HEK293 (cell line): ENCODE data around the gene AP3S2.
A peak's percentile ranks its signal among the peaks of the same experiment; 100 is the strongest.

Source experiments
- CTCF ChIA-PET: fragments of 350-600 bp; formaldehyde crosslinking; extraction: SDS; loops from one replicate; lab custom pipeline; 2021; ENCODE audit warnings: antibody characterized with exemption; lab: Yijun Ruan, JAX
- POLR2A ChIA-PET: fragments of 300-600 bp; formaldehyde crosslinking; extraction: SDS; loops from one replicate; lab custom pipeline; 2020; ENCODE audit warnings: antibody characterized with exemption, inconsistent platforms; lab: Yijun Ruan, JAX
- H3K27ac ChIP-seq: fragments of 200-500 bp; sonication (Bioruptor generic); 2 replicates; pipeline ENCODE4 v1.5.1; 2014; ENCODE audit warnings: low read depth, low read length, control low read depth, inconsistent platforms; ENCODE audit errors: extremely low read depth
- H3K36me3 ChIP-seq, 2 experiments: fragments of 200-500 bp in 1 of 2; sonication (Bioruptor generic) in 1 of 2; 1 replicate in 1 of 2; 2 replicates in 1 of 2; pipeline ENCODE4 v1.5.1; 2014 to 2017; ENCODE audit warnings: inconsistent platforms in 2 of 2, low read length in 2 of 2; ENCODE audit not compliant: control insufficient read depth in 2 of 2, insufficient read depth in 1 of 2
- H3K4me1 ChIP-seq: fragments of 200-500 bp; sonication (Bioruptor generic); 2 replicates; pipeline ENCODE4 v1.5.1; 2014; ENCODE audit warnings: mild to moderate bottlenecking, low read length, inconsistent platforms; ENCODE audit not compliant: control insufficient read depth, insufficient read depth
- H3K4me3 ChIP-seq: 2 replicates; pipeline ENCODE4 v1.5.1; 2011; ENCODE audit warnings: low read depth, mild to moderate bottlenecking, control low read depth, low read length, moderate library complexity
- H3K9me3 ChIP-seq: fragments of 200-500 bp; sonication (Bioruptor generic); 2 replicates; pipeline ENCODE4 v1.5.1; 2014; ENCODE audit warnings: low read depth, low read length, inconsistent platforms; ENCODE audit not compliant: control insufficient read depth, insufficient read depth
- BCL11A ChIP-seq: fragments of 450-650 bp; formaldehyde crosslinking; IDR thresholded peaks from 2 replicates; pipeline ENCODE4 v1.5.1; 2016; ENCODE audit warnings: low read depth, missing biosample characterization, missing genetic modification characterization
- GLI4 ChIP-seq: fragments of 450-650 bp; formaldehyde crosslinking; IDR thresholded peaks from 2 replicates; pipeline ENCODE4 v1.5.1; 2016; ENCODE audit warnings: missing biosample characterization, missing genetic modification characterization
- HOXA7 ChIP-seq: sonication (generic); formaldehyde crosslinking; IDR thresholded peaks from 2 replicates; pipeline ENCODE4 v1.8.1; 2022; ENCODE audit warnings: missing genetic modification reagents, borderline replicate concordance
- KLF1 ChIP-seq: fragments of 450-650 bp; formaldehyde crosslinking; IDR thresholded peaks from 2 replicates; pipeline ENCODE4 v1.5.1; 2016; ENCODE audit warnings: missing biosample characterization, missing genetic modification characterization
- KLF9 ChIP-seq: fragments of 450-650 bp; formaldehyde crosslinking; IDR thresholded peaks from 2 replicates; pipeline ENCODE4 v1.5.1; 2016; ENCODE audit warnings: missing biosample characterization, missing genetic modification characterization, low read depth
- SCRT1 ChIP-seq: fragments of 450-650 bp; formaldehyde crosslinking; IDR thresholded peaks from 2 replicates; pipeline ENCODE4 v1.5.1; 2016; ENCODE audit warnings: missing biosample characterization, missing genetic modification characterization, borderline replicate concordance
- SCRT2 ChIP-seq: fragments of 450-650 bp; formaldehyde crosslinking; IDR thresholded peaks from 2 replicates; pipeline ENCODE4 v1.5.1; 2016; ENCODE audit warnings: missing biosample characterization, missing genetic modification characterization
- TRIM28 ChIP-seq: IDR thresholded peaks from 2 replicates; pipeline ENCODE4 v1.6.1; 2011; ENCODE audit warnings: low read length, control low read depth, borderline replicate concordance
- YY1 ChIP-seq: fragments of 450-650 bp; formaldehyde crosslinking; IDR thresholded peaks from 2 replicates; pipeline ENCODE4 v1.5.1; 2018; ENCODE audit warnings: missing biosample characterization, missing genetic modification characterization
- ZBTB20 ChIP-seq: fragments of 450-650 bp; formaldehyde crosslinking; IDR thresholded peaks from 2 replicates; pipeline ENCODE4 v1.5.1; 2016; ENCODE audit warnings: missing biosample characterization, missing genetic modification characterization
- ZFP69B ChIP-seq: fragments of 450-650 bp; formaldehyde crosslinking; IDR thresholded peaks from 2 replicates; pipeline ENCODE4 v1.5.1; 2016; ENCODE audit warnings: missing biosample characterization, missing genetic modification characterization
- ZIC2 ChIP-seq: fragments of 450-650 bp; formaldehyde crosslinking; IDR thresholded peaks from 2 replicates; pipeline ENCODE4 v1.5.1; 2016; ENCODE audit warnings: missing biosample characterization, missing genetic modification characterization
- ZNF292 ChIP-seq: fragments of 450-650 bp; formaldehyde crosslinking; IDR thresholded peaks from 2 replicates; pipeline ENCODE4 v1.5.1; 2016; ENCODE audit warnings: low read depth, missing biosample characterization, missing genetic modification characterization, borderline replicate concordance
- ZNF510 ChIP-seq: fragments of 450-650 bp; formaldehyde crosslinking; IDR thresholded peaks from 2 replicates; pipeline ENCODE4 v1.5.1; 2018; ENCODE audit warnings: mild to moderate bottlenecking, missing genetic modification characterization, missing biosample characterization; ENCODE audit not compliant: insufficient replicate concordance
- ZNF514 ChIP-seq: fragments of 450-650 bp; formaldehyde crosslinking; IDR thresholded peaks from 2 replicates; pipeline ENCODE4 v1.5.1; 2016; ENCODE audit warnings: missing biosample characterization, missing genetic modification characterization
- ZNF560 ChIP-seq: fragments of 450-650 bp; formaldehyde crosslinking; IDR thresholded peaks from 2 replicates; pipeline ENCODE4 v1.5.1; 2017; ENCODE audit warnings: missing biosample characterization, missing genetic modification characterization, borderline replicate concordance
- ZNF596 ChIP-seq: fragments of 450-650 bp; IDR thresholded peaks from 2 replicates; pipeline ENCODE4 v1.5.0; 2018; ENCODE audit warnings: missing biosample characterization, mild to moderate bottlenecking, missing genetic modification characterization, moderate library complexity
- ZNF626 ChIP-seq: fragments of 450-650 bp; sonication (Bioruptor Pico); formaldehyde crosslinking; IDR thresholded peaks from 2 replicates; pipeline ENCODE4 v1.5.1; 2018; ENCODE audit warnings: missing biosample characterization, missing genetic modification characterization, inconsistent platforms
- ZNF704 ChIP-seq: fragments of 450-650 bp; formaldehyde crosslinking; IDR thresholded peaks from 2 replicates; pipeline ENCODE4 v1.5.1; 2016; ENCODE audit warnings: missing biosample characterization, missing genetic modification characterization
- ZNF792 ChIP-seq: fragments of 450-650 bp; formaldehyde crosslinking; IDR thresholded peaks from 2 replicates; pipeline ENCODE4 v1.5.1; 2016; ENCODE audit warnings: missing biosample characterization, missing genetic modification characterization
- ZSCAN23 ChIP-seq: fragments of 450-650 bp; formaldehyde crosslinking; IDR thresholded peaks from 2 replicates; pipeline ENCODE4 v1.5.1; 2016; ENCODE audit warnings: missing biosample characterization, missing genetic modification characterization
- ZXDB ChIP-seq: fragments of 450-650 bp; formaldehyde crosslinking; IDR thresholded peaks from 2 replicates; pipeline ENCODE4 v1.5.1; 2016; ENCODE audit warnings: missing biosample characterization, missing genetic modification characterization

The AP3S2 gene

DNA sequence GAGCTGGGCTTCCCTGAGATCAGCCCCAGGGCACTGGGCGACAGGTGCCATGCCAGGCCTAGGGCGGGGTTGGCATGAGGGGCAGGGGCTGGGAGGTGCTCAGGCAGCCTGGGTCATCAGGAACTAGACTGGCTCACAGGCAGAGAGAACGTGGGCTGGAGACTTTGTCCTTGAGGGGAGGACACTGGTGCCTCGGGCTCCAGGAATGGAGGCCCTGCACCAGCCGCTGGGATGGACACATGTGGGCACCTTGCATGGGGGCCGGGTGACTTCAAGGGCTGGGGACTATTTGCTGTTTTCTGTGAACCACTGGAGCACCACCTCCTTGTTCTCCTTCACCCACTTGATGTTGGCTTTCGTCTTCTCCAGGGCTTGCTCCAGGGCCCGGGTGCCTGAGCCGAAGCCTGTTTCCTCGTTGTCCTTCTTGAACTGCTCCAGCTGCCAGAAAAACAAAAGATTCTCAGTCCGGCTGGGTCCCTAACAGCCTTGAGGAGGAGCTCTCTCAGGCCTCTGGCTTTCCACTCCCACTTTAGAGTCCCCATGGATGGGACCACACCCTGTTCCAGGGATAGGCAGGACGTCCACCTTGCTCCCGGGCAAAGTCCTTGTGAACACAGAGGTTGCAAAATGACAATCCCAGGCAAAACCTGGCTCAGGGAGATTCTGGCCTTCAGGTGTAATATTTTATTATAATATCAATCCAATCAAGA, 108.6 kb downstream of the AP3S2 start:
- H3K27ac ChIP-seq = no peak overlapping the region
- no peaks in the 10 kb centered on the region for H3K4me1 ChIP-seq
- no peak overlapping the region for H3K4me3 ChIP-seq
- TF ChIP-seq ZFP69B = no peak
- TF ChIP-seq HOXA7 = no peak
- TF ChIP-seq SCRT2 = peak; percentile 75
- TF ChIP-seq SCRT1 = peak; percentile 52; the same call in 1 of the 2 replicates
- ChIA-PET CTCF (interaction anchor here (0.8 to 1.0 kb wide), 2 partner anchors 24 to 89 kb away, joined by 3 to 4 read pairs; no protein-coding TSS in a partner anchor), POLR2A (no interaction called here)
- H3K9me3 ChIP-seq = no peaks in the 10 kb centered on the region; the same call in 1 of the 2 replicates
- H3K36me3 ChIP-seq = no peaks in the 10 kb centered on the region

GRCh38 chr15:89784686-89784960, 109.2 kb downstream of the AP3S2 start:
- CTCF ChIA-PET = interaction anchor here (0.8 kb wide), 1 partner anchor 24 kb away, joined by 4 read pairs; no protein-coding TSS in a partner anchor
- Histone ChIP-seq H3K4me3 (no peak overlapping the region), H3K4me1 (no peaks in the 10 kb centered on the region), H3K27ac (no peak overlapping the region), H3K36me3 (no peaks in the 10 kb centered on the region), H3K9me3 (no peaks in the 10 kb centered on the region; the same call in 1 of the 2 replicates)
- TF ChIP-seq GLI4 = no peak
- no peak for TF ChIP-seq ZNF626 (tag by site-specific recombination)
- TF ChIP-seq ZNF596 = no peak
- TF ChIP-seq TRIM28 = no peak
- no peak for TF ChIP-seq ZIC2
- TF ChIP-seq BCL11A (tag by site-specific recombination) = no peak
- TF ChIP-seq ZBTB20 = no peak
- no peak for TF ChIP-seq ZNF792
- TF ChIP-seq ZNF510 (tag by site-specific recombination) = no peak
- TF ChIP-seq KLF9 = no peak
- no peak for TF ChIP-seq ZNF560 (tag by site-specific recombination)
- no peak for TF ChIP-seq ZNF292
- no peak for TF ChIP-seq ZXDB (tag by site-specific recombination)
- no peak for TF ChIP-seq SCRT1
- TF ChIP-seq ZSCAN23 (tag by site-specific recombination) = no peak
- TF ChIP-seq ZNF514 (tag by site-specific recombination) = no peak
- POLR2A ChIA-PET = no interaction called here

DNA sequence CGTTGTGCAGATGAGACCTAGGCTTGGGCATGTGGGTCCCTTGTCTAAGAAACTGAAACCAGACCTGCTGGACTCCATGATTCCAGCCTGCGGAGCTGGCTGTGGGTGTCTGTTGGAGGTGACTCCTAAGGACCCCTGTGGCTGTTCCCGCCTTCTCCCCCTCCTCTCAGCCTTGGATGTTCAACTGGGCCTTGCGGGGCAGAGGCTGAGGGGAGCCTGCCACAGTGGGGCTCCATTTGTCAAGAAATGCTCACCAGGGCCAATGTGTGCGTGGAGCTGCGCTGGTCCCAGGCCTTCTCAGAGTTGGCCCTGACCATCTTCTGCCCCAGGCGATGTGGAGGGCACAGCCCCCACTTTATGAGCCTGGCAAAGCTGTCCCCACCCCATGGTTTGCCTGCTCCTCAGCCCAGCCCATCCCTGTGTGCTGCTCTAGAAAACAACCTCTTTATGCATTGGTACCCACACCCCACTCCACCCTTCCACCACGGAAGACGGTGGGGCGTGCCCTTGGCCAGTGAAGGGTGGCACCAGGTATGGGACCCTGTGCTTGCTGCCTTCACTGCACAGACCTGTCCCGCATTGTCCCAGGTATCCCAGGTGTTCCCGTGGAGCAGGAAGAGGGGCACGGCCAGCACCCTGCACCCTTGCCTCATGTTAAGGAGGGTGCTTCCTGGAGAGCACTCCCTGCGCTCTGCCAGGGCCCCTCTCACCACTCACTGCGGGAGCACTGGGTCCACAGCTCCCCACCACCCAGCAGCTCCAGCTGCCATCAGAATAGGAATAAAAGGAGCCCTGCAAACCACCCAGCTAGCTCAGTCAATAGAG, 109.7 kb downstream of the AP3S2 start:
- H3K9me3 ChIP-seq = no peaks in the 10 kb centered on the region; the same call in 1 of the 2 replicates
- TF ChIP-seq YY1 (tag by site-specific recombination) (no peak), ZNF514 (tag by site-specific recombination) (no peak), KLF1 (peak; percentile 54), ZNF704 (no peak)
- no peaks in the 10 kb centered on the region for H3K4me1 ChIP-seq
- POLR2A ChIA-PET = interaction anchor here (0.7 kb wide), 1 partner anchor 14 kb away, joined by 3 read pairs; no protein-coding TSS in a partner anchor
- no peak overlapping the region for H3K4me3 ChIP-seq
- CTCF ChIA-PET = interaction anchor here (1.0 to 1.5 kb wide), 3 partner anchors 21 to 91 kb away, joined by 3 to 8 read pairs (median 7); no protein-coding TSS in a partner anchor
- no peak overlapping the region for H3K27ac ChIP-seq
- H3K36me3 ChIP-seq = no peaks in the 10 kb centered on the region
